OCI-LY3 (cell line): ENCODE results near the gene TREH.
"Not testable (repeated sequence)": the region's sequence is repeated elsewhere in the genome, so short reads cannot be mapped to it uniquely, and the experiment has no call there.

Experiments
- H2AFZ ChIP-seq: fragments of 200-600, 300-600 bp; shearing (Covaris generic); 2 replicates; pipeline ENCODE4 v1.6.0; 2014; ENCODE audit warnings: antibody characterized with exemption, low read depth, low read length
- H3K27ac ChIP-seq: fragments of 200-600, 300-600 bp; sonication (generic); 2 replicates; pipeline ENCODE4 v1.5.1; 2014; ENCODE audit warnings: mild to moderate bottlenecking, low read length, moderate library complexity, mixed read lengths
- H3K27me3 ChIP-seq: fragments of 200-600, 300-600 bp; sonication (generic); 2 replicates; pipeline ENCODE4 v1.6.1; 2014; ENCODE audit warnings: low read depth, low read length, mixed read lengths
- H3K36me3 ChIP-seq: fragments of 200-600, 300-600 bp; sonication (generic); replicated peaks from 2 replicates; pipeline ENCODE3; 2014; ENCODE audit warnings: low read depth, low read length, mixed read lengths
- H3K4me1 ChIP-seq: fragments of 300-600, 200-600 bp; sonication (generic); 2 replicates; pipeline ENCODE4 v1.6.1; 2014; ENCODE audit warnings: low read length, mixed read lengths
- H3K4me2 ChIP-seq: fragments of 200-600, 300-600 bp; sonication (generic); 2 replicates; pipeline ENCODE4 v1.6.1; 2014; ENCODE audit warnings: low read length, mixed read lengths
- H3K4me3 ChIP-seq: fragments of 300-600, 200-600 bp; sonication (generic); 2 replicates; pipeline ENCODE4 v1.5.1; 2014; ENCODE audit warnings: antibody characterized with exemption, mild to moderate bottlenecking, low read length, moderate library complexity
- H3K79me2 ChIP-seq: fragments of 300-600, 200-600 bp; shearing (Covaris generic); 2 replicates; pipeline ENCODE4 v1.6.1; 2014; ENCODE audit warnings: mild to moderate bottlenecking, low read length, mixed read lengths
- H3K9ac ChIP-seq: fragments of 300-600, 200-600 bp; shearing (Covaris generic); 2 replicates; pipeline ENCODE4 v1.6.0; 2014; ENCODE audit warnings: mild to moderate bottlenecking, low read length, moderate library complexity
- H3K9me3 ChIP-seq: fragments of 200-600, 300-600 bp; shearing (Covaris generic); 2 replicates; pipeline ENCODE4 v1.6.1; 2014; ENCODE audit warnings: low read length, mixed read lengths; ENCODE audit not compliant: insufficient read depth
- H4K20me1 ChIP-seq: fragments of 200-600, 300-600 bp; sonication (generic); 2 replicates; pipeline ENCODE4 v1.6.1; 2016; ENCODE audit warnings: low read length, mixed read lengths; ENCODE audit not compliant: insufficient read depth
- CTCF ChIP-seq: fragments of 200-600, 300-600 bp; sonication (generic); IDR thresholded peaks from 2 replicates; pipeline ENCODE4 v1.5.1; 2014; ENCODE audit warnings: antibody characterized with exemption, low read length, low read depth
- EZH2phosphoT487 ChIP-seq: fragments of 200-600 bp; shearing (Covaris generic); IDR thresholded peaks from 2 replicates; pipeline ENCODE4 v1.6.1; 2018; ENCODE audit warnings: antibody characterized with exemption, mixed run types, low read depth

Gene TREH

GRCh38 chr11:118717733-118718132 is 38.3 kb upstream of the TREH start:
- H4K20me1 ChIP-seq, H3K9ac ChIP-seq, H3K9me3 ChIP-seq, H2AFZ ChIP-seq, H3K4me2 ChIP-seq, H3K27ac ChIP-seq, H3K36me3 ChIP-seq, H3K27me3 ChIP-seq, H3K4me3 ChIP-seq, H3K79me2 ChIP-seq: not testable (repeated sequence)
- H3K4me1 ChIP-seq: peaks cover 12% of the 10 kb centered on the region

GRCh38 chr11:118717221-118717620 is 37.8 kb upstream of the TREH start:
- not testable (repeated sequence) for H3K9ac ChIP-seq, H3K4me2 ChIP-seq, H4K20me1 ChIP-seq, H3K36me3 ChIP-seq, H2AFZ ChIP-seq, H3K27me3 ChIP-seq, H3K79me2 ChIP-seq, H3K9me3 ChIP-seq, H3K27ac ChIP-seq, H3K4me3 ChIP-seq
- peaks cover 12% of the 10 kb centered on the region for H3K4me1 ChIP-seq

- Histone ChIP-seq H3K27me3 (0 out of 2 replicates have a peak, but pooled peaks cover 2% of the 10 kb centered on the region), H4K20me1 (no peaks in the 10 kb centered on the region), H3K4me3 (peak overlapping the region; percentile 8; the same call in 1 of the 2 replicates), H2AFZ (peak overlapping the region; percentile 85), H3K4me1 (peaks cover 12% of the 10 kb centered on the region), H3K4me2 (peak overlapping the region; percentile 38), H3K27ac (peak overlapping the region; percentile 29), H3K79me2 (no peaks in the 10 kb centered on the region), H3K9me3 (no peaks in the 10 kb centered on the region), H3K9ac (peak overlapping the region; percentile 21), H3K36me3 (no peaks in the 10 kb centered on the region)
- TF ChIP-seq CTCF (no peak), EZH2phosphoT487 (no peak)
Observed at GRCh38 chr11:118715837-118716260, 36.4 kb upstream of the TREH start.

- H3K4me3 ChIP-seq: peak overlapping the region; percentile 8; the same call in 1 of the 2 replicates
- H2AFZ ChIP-seq: peak overlapping the region; percentile 85
- H3K4me2 ChIP-seq: peak overlapping the region; percentile 38
- H3K79me2 ChIP-seq: no peaks in the 10 kb centered on the region
- H3K36me3 ChIP-seq: no peaks in the 10 kb centered on the region
- TF ChIP-seq EZH2phosphoT487: no peak
- 0 out of 2 replicates have a peak, but pooled peaks cover 2% of the 10 kb centered on the region for H3K27me3 ChIP-seq
- peak overlapping the region; percentile 29 for H3K27ac ChIP-seq
- peak overlapping the region; percentile 21 for H3K9ac ChIP-seq
- H3K4me1 ChIP-seq: peaks cover 12% of the 10 kb centered on the region
- no peaks in the 10 kb centered on the region for H3K9me3 ChIP-seq
- H4K20me1 ChIP-seq: no peaks in the 10 kb centered on the region
Observed at GRCh38 chr11:118715245-118715831, 35.9 kb upstream of the TREH start.

- no peak for TF ChIP-seq EZH2phosphoT487
- TF ChIP-seq CTCF: no peak
- H3K4me2 ChIP-seq: no peak overlapping the region
- no peaks in the 10 kb centered on the region for H3K9me3 ChIP-seq
- H2AFZ ChIP-seq: peak overlapping the region; percentile 85
- H3K79me2 ChIP-seq: no peaks in the 10 kb centered on the region
- no peaks in the 10 kb centered on the region for H4K20me1 ChIP-seq
- peak overlapping the region; percentile 22; the same call in 1 of the 2 replicates for H3K27ac ChIP-seq
- H3K36me3 ChIP-seq: no peaks in the 10 kb centered on the region
- H3K27me3 ChIP-seq: 0 out of 2 replicates have a peak, but pooled peaks cover 2% of the 10 kb centered on the region
- no peak overlapping the region for H3K4me3 ChIP-seq
- no peak overlapping the region for H3K9ac ChIP-seq
- peaks cover 12% of the 10 kb centered on the region for H3K4me1 ChIP-seq
Observed at GRCh38 chr11:118714816-118715215, 35.4 kb upstream of the TREH start.

GRCh38 chr11:118714416-118714815 is 35.0 kb upstream of the TREH start:
- H3K79me2 ChIP-seq, H3K4me3 ChIP-seq, H3K9ac ChIP-seq, H2AFZ ChIP-seq, H3K27me3 ChIP-seq, H3K9me3 ChIP-seq, H3K36me3 ChIP-seq, H3K27ac ChIP-seq, H4K20me1 ChIP-seq, H3K4me2 ChIP-seq: not testable (repeated sequence)
- H3K4me1 ChIP-seq: peaks cover 12% of the 10 kb centered on the region
